ENCODE measurements around the gene ZSCAN25. TPM values are rescaled to one million over a fixed set of nuclear protein-coding genes. Genes with fewer than 3 reads are reported as not detected.

ZSCAN25 gene
- polyA plus RNA-seq, 1 donor from 2014 or later = 12.2 TPM

DNA sequence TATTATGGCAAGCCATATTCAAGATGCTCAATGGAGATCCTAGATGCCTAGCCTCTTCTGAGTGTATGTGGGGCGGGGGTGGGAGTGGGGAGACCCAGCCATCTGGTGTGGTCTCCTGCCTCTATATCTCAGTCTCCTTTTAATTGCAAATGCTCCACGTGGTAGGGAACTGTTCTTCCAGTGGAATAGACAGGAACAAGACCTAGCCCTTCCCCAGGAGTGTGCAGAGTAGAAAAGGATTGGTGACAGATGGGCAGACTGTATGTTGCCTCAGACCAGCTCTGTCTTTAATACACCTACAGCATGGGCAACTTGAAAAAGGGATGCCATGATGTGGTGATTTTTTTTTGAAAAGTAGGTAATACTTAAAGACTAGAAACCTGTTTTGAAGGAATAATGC is 50.4 kb downstream of the ZSCAN25 start:
- H3K27ac ChIP-seq (ENCODE audit: low read length) = no peak overlapping the region

DNA sequence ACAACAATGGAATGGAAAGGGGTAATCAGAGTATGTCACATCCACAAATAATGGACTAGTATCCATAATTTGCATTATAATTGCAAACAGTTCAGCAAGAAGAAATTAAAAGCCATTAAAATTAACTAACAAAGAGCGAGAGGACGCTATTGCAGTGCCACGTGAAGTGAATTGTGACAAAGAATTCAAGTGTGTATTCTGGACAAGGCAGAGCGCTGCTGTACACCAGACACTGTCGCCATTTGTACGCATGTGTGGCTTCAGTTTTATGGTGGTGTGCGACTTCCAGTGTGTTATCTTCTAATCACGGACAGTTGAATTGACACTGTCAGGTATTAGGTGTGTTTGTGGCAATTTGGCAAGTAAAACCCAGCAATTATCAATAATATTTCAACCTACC is 51.8 kb downstream of the ZSCAN25 start:
- no peaks in the 10 kb centered on the region for H3K9me3 ChIP-seq (ENCODE audit: low read length)
- no peaks in the 10 kb centered on the region for H3K36me3 ChIP-seq (ENCODE audit: insufficient read depth, low read length)

More for the DNA sequence above, 50.4 kb downstream of the ZSCAN25 start:
- H2AFZ ChIP-seq (ENCODE audit: low read depth, low read length) = no peak overlapping the region
- no peak overlapping the region for H3K4me2 ChIP-seq (ENCODE audit: low read length)
- TF ChIP-seq, protein P1, sequence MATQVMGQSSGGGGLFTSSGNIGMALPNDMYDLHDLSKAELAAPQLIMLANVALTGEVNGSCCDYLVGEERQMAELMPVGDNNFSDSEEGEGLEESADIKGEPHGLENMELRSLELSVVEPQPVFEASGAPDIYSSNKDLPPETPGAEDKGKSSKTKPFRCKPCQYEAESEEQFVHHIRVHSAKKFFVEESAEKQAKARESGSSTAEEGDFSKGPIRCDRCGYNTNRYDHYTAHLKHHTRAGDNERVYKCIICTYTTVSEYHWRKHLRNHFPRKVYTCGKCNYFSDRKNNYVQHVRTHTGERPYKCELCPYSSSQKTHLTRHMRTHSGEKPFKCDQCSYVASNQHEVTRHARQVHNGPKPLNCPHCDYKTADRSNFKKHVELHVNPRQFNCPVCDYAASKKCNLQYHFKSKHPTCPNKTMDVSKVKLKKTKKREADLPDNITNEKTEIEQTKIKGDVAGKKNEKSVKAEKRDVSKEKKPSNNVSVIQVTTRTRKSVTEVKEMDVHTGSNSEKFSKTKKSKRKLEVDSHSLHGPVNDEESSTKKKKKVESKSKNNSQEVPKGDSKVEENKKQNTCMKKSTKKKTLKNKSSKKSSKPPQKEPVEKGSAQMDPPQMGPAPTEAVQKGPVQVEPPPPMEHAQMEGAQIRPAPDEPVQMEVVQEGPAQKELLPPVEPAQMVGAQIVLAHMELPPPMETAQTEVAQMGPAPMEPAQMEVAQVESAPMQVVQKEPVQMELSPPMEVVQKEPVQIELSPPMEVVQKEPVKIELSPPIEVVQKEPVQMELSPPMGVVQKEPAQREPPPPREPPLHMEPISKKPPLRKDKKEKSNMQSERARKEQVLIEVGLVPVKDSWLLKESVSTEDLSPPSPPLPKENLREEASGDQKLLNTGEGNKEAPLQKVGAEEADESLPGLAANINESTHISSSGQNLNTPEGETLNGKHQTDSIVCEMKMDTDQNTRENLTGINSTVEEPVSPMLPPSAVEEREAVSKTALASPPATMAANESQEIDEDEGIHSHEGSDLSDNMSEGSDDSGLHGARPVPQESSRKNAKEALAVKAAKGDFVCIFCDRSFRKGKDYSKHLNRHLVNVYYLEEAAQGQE (IDR thresholded peaks at IDR 0.05; ENCODE audit: borderline replicate concordance) = no peak
- TF ChIP-seq, protein P2, sequence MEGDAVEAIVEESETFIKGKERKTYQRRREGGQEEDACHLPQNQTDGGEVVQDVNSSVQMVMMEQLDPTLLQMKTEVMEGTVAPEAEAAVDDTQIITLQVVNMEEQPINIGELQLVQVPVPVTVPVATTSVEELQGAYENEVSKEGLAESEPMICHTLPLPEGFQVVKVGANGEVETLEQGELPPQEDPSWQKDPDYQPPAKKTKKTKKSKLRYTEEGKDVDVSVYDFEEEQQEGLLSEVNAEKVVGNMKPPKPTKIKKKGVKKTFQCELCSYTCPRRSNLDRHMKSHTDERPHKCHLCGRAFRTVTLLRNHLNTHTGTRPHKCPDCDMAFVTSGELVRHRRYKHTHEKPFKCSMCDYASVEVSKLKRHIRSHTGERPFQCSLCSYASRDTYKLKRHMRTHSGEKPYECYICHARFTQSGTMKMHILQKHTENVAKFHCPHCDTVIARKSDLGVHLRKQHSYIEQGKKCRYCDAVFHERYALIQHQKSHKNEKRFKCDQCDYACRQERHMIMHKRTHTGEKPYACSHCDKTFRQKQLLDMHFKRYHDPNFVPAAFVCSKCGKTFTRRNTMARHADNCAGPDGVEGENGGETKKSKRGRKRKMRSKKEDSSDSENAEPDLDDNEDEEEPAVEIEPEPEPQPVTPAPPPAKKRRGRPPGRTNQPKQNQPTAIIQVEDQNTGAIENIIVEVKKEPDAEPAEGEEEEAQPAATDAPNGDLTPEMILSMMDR (IDR thresholded peaks at IDR 0.05; ENCODE audit: poor library complexity, severe bottlenecking) = no peak
- TF ChIP-seq RAD21 (conservative IDR thresholded peaks at IDR 0.05) = no peak
- TF ChIP-seq POLR2AphosphoS5 (IDR thresholded peaks at IDR 0.05) = no peak
- TF ChIP-seq EZH2 (IDR thresholded peaks at IDR 0.05; ENCODE audit: borderline replicate concordance, insufficient read depth, low read length, poor library complexity, severe bottlenecking) = no peak
- TF ChIP-seq MXI1 (conservative IDR thresholded peaks at IDR 0.05; ENCODE audit: poor library complexity, severe bottlenecking) = no peak
- TF ChIP-seq SMC3 (conservative IDR thresholded peaks at IDR 0.05; ENCODE audit: poor library complexity) = no peak
- TF ChIP-seq TAF1 (IDR thresholded peaks at IDR 0.05; ENCODE audit: low read depth) = no peak
- no peak for TF ChIP-seq EP300 (conservative IDR thresholded peaks at IDR 0.05; ENCODE audit: poor library complexity, severe bottlenecking)
- H4K20me1 ChIP-seq (ENCODE audit: insufficient read depth) = no peaks in the 10 kb centered on the region
- H3F3A ChIP-seq (ENCODE audit: insufficient read depth, low read length, poor library complexity, severe bottlenecking) = no peaks in the 10 kb centered on the region
- H3K9me3 ChIP-seq (ENCODE audit: low read length) = no peaks in the 10 kb centered on the region
- no peak overlapping the region for H3K4me3 ChIP-seq (ENCODE audit: low read length)
- no peaks in the 10 kb centered on the region for H3K79me2 ChIP-seq (replicated peaks; ENCODE audit: insufficient read depth, low read length)
- H3K36me3 ChIP-seq (ENCODE audit: insufficient read depth, low read length) = no peaks in the 10 kb centered on the region
- H3K9me2 ChIP-seq (ENCODE audit: insufficient read depth, low read length) = no peaks in the 10 kb centered on the region
- no peaks in the 10 kb centered on the region for H3K27me3 ChIP-seq (ENCODE audit: insufficient read depth, low read depth, low read length)
- no peak overlapping the region for H3K9ac ChIP-seq (ENCODE audit: low read length)

More for the DNA sequence above, 51.8 kb downstream of the ZSCAN25 start:
- Histone ChIP-seq H3K27me3 (ENCODE audit: insufficient read depth, low read depth, low read length) (no peaks in the 10 kb centered on the region), H3K4me3 (ENCODE audit: low read length) (no peak overlapping the region), H4K20me1 (ENCODE audit: insufficient read depth) (no peaks in the 10 kb centered on the region), H3K9ac (ENCODE audit: low read length) (no peak overlapping the region), H3K27ac (ENCODE audit: low read length) (no peak overlapping the region), H3F3A (ENCODE audit: insufficient read depth, low read length, poor library complexity, severe bottlenecking) (no peaks in the 10 kb centered on the region), H3K4me2 (ENCODE audit: low read length) (no peak overlapping the region), H2AFZ (ENCODE audit: low read depth, low read length) (no peak overlapping the region), H3K9me2 (ENCODE audit: insufficient read depth, low read length) (no peaks in the 10 kb centered on the region), H3K79me2 (replicated peaks; ENCODE audit: insufficient read depth, low read length) (no peaks in the 10 kb centered on the region)
- TF ChIP-seq EP300 (conservative IDR thresholded peaks at IDR 0.05; ENCODE audit: poor library complexity, severe bottlenecking) (no peak), SMC3 (conservative IDR thresholded peaks at IDR 0.05; ENCODE audit: poor library complexity) (no peak), TAF1 (IDR thresholded peaks at IDR 0.05; ENCODE audit: low read depth) (no peak), EZH2 (IDR thresholded peaks at IDR 0.05; ENCODE audit: borderline replicate concordance, insufficient read depth, low read length, poor library complexity, severe bottlenecking) (no peak), MXI1 (conservative IDR thresholded peaks at IDR 0.05; ENCODE audit: poor library complexity, severe bottlenecking) (no peak), POLR2AphosphoS5 (IDR thresholded peaks at IDR 0.05) (no peak), RAD21 (conservative IDR thresholded peaks at IDR 0.05) (no peak)
- TF ChIP-seq, protein P2 (IDR thresholded peaks at IDR 0.05; ENCODE audit: poor library complexity, severe bottlenecking) = no peak
- TF ChIP-seq, protein P1 (IDR thresholded peaks at IDR 0.05; ENCODE audit: borderline replicate concordance) = no peak

Data from neural cell (in vitro differentiated cells).